Activated CD4-positive, alpha-beta T cell treated with anti-CD3 and anti-CD28 coated beads for 36 hours (primary cell): ENCODE measurements around the gene SLC34A3. TPM values are rescaled to one million over a fixed set of nuclear protein-coding genes. Genes with fewer than 3 reads are reported as not detected.

Experiments
- ATAC-seq: fragments of 200-7000 bp; cut with Tn5 transposase; one replicate; pipeline ENCODE4 v1.10.0; 2021; ENCODE audit warnings: mild to moderate bottlenecking, moderate library complexity
- CTCF ChIA-PET: fragments of 350-600 bp; sonication (Branson Sonifier 250); formaldehyde crosslinking; loops from one replicate; lab custom pipeline; 2021; ENCODE audit warnings: antibody characterized with exemption; lab: Charles Lee
- POLR2A ChIA-PET: fragments of 350-600 bp; sonication (Branson Sonifier 250); formaldehyde crosslinking; loops from one replicate; lab custom pipeline; 2021; ENCODE audit warnings: antibody characterized with exemption, inconsistent platforms; lab: Charles Lee
- DNase-seq: peaks from one replicate; pipeline ENCODE4 v3.0.0-alpha.2; 2020
- H3K27ac Mint-ChIP-seq: one replicate; pipeline ENCODE4 v1.8.0; 2021; ENCODE audit warnings: mixed read lengths
- H3K27me3 Mint-ChIP-seq: one replicate; pipeline ENCODE4 v1.8.0; 2021; ENCODE audit warnings: mixed read lengths
- H3K36me3 Mint-ChIP-seq: one replicate; pipeline ENCODE4 v1.8.0; 2021; ENCODE audit warnings: low read depth, mixed read lengths
- H3K4me1 Mint-ChIP-seq: one replicate; pipeline ENCODE4 v1.8.0; 2021; ENCODE audit warnings: mixed read lengths
- H3K4me3 Mint-ChIP-seq: one replicate; pipeline ENCODE4 v1.8.0; 2021; ENCODE audit warnings: mild to moderate bottlenecking, moderate library complexity, mixed read lengths
- H3K9me3 Mint-ChIP-seq: one replicate; pipeline ENCODE4 v1.8.0; 2021; ENCODE audit warnings: low read depth, mixed read lengths
- intact Hi-C, 2 experiments: fragments of 100-400 bp; cut with DNase I in 1 of 2; cut with micrococcal nuclease in 1 of 2; formaldehyde crosslinking; loops; one replicate each; pipeline versions ENCODE4 v1.14.2 to v1.15.1; 2022 to 2024; cut with DNase I, micrococcal nuclease
- total RNA-seq, 2 experiments: library from RNA; stranded (reverse); gene quantifications; one replicate each; pipeline ENCODE4 v1.2.3, GENCODE V29; 2021

SLC34A3 gene
- total RNA-seq, 2 experiments from 2014 or later = not detected

DNA sequence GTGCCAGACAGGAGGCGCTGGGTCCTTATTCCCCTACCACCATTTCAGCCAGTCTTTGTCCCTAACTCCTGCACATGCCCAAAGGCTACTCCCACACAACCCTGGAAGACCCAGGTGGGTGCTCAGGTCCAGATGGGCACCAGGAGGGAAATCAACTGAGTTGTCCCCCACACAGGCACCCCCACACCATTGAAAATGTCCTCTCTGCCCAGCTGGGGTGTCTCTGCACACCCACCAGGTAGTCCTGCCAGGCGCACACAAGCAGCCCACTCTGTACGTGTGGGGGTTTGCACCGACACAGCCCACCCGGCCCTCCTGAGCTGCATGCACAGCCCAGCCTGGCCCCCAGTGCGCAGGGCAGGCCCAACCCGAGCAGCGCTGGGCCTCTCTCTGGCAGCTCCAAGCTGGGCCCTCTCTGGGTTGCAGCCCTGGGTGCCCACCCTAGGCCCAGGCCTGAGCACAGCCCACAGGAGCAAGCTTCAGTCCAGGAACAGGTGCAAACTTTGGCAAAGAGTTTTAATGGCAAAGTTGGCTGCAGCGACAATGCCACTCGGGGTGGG is 10.9 kb upstream of the SLC34A3 start:
- intact Hi-C loops = loop anchor here in 1 of 2 experiments (5.0 to 10.0 kb wide), 3 partner anchors 33 to 435 kb away; partner anchors contain the start of genes ANAPC2, NPDC1 and SSNA1
- Mint-ChIP-seq H3K27ac (no peak overlapping the region), H3K4me1 (peaks cover 3% of the 10 kb centered on the region), H3K9me3 (no peaks in the 10 kb centered on the region), H3K27me3 (no peaks in the 10 kb centered on the region), H3K36me3 (no peaks in the 10 kb centered on the region), H3K4me3 (no peak overlapping the region)
- ATAC-seq = no peak
- DNase-seq = no peak
- ChIA-PET CTCF (interaction anchor here (0.5 kb wide), 1 partner anchor 895 kb away, joined by 4 read pairs; no protein-coding TSS in a partner anchor), POLR2A (no interaction called here)

DNA sequence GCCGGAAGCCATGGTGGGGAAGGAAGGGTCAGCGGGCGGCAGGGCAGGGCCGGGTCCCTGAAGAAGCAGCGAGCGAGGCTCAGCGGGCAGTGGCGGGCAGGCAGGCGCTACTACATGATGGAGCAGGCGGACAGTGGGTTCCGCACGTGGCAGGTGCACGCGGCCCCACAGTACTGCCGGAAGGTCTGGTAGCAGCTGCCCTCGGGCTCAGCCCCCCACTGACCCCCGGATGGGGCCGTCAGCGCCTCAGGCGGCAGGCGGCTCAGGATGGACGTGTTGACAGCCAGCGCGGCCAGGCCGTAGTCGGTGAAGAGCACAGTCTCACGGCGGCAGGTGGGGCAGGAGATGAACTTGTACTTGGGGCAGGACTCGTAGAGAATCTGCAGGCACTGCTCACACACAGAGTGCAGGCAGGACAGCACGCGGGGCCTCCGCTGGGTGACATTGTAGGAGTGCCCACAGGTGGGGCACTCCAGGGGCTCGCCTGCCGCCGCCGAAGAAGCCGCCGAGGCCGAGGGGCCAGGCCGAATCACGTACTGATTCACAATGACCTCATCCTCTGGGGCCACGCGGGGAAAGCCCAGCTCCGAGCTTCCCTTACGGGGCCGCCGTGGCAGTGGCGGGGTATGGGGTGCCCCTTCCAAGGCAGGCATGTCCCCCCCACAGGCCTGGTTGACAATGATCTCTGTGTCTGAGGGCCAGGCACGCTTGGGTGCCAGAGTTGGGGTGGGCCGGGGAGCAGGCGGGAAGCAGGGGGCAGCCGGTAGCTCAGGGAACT is 10.2 kb upstream of the SLC34A3 start:
- ATAC-seq = no peak
- CTCF ChIA-PET = no interaction called here

DNA sequence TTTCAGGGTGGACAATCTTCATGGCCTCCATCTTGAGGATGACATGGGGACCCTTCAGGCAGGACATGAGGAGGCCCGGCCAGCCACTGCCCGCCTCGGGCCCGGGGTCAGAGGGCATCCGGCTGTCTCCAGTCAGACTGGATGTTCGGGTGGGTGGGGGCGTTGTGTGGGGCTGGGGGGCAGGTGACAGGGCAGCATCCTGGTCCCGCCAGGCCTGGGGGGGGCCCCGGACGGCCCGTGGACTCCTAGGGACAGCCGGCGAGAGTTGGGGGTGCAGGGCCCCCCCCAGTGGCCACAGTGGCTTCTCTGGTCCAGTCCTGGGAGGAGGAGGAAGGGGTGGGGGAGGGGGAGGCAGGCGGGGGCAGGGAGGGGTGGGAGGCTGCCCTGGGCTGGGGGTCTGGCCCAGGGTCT is 9.6 kb upstream of the SLC34A3 start:
- DNase-seq = no peak
- no peak for ATAC-seq
- H3K4me3 Mint-ChIP-seq = no peak overlapping the region
- no peaks in the 10 kb centered on the region for H3K36me3 Mint-ChIP-seq
- intact Hi-C loops = loop anchor here in 1 of 2 experiments (5.0 to 10.0 kb wide), 3 partner anchors 34 to 436 kb away; partner anchors contain the start of genes ANAPC2, NPDC1 and SSNA1
- no peaks in the 10 kb centered on the region for H3K27me3 Mint-ChIP-seq
- no peaks in the 10 kb centered on the region for H3K9me3 Mint-ChIP-seq
- H3K4me1 Mint-ChIP-seq = peaks cover 5% of the 10 kb centered on the region
- no peak overlapping the region for H3K27ac Mint-ChIP-seq
- ChIA-PET CTCF (no interaction called here), POLR2A (no interaction called here)

More for the DNA sequence above, 10.2 kb upstream of the SLC34A3 start:
- DNase-seq = no peak
- no peaks in the 10 kb centered on the region for H3K36me3 Mint-ChIP-seq
- POLR2A ChIA-PET = no interaction called here
- H3K4me3 Mint-ChIP-seq = no peak overlapping the region
- intact Hi-C loops = loop anchor here in 1 of 2 experiments (5.0 to 10.0 kb wide), 3 partner anchors 33 to 436 kb away; partner anchors contain the start of genes ANAPC2, NPDC1 and SSNA1
- no peaks in the 10 kb centered on the region for H3K9me3 Mint-ChIP-seq
- peaks cover 5% of the 10 kb centered on the region for H3K4me1 Mint-ChIP-seq
- H3K27me3 Mint-ChIP-seq = no peaks in the 10 kb centered on the region
- H3K27ac Mint-ChIP-seq = no peak overlapping the region

DNA sequence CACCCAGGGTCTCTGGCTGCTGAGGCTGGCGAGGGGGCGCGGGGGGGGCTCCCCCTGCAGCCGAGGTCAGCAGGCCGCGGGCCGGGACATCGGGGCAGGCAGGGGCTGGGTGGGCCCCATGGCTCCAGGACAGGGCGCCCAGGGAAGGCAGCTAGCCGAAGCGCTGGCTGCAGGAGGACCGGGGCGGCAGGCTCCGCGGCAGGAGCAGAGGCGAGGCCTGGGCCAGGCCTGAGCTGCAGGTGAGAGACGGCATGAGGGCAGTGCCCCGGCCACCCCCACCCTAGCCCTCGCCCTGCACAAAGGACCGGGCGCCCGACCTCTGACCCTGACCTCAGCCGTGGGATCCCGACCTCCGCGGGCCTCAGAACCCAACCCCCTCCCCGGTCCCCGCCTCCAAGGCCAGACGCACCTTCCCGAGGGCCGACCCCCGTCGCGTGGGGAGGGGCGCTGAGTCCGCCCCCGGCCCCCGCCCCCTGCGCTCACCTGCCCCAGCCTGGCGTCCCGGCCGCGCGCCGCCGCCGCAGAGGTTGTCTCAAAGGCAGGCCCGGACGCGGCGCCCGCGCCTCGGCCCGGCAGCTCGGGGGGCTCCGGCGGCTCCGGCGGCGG is 9.1 kb upstream of the SLC34A3 start:
- DNase-seq (peak; percentile 45), ATAC-seq (no peak)
- ChIA-PET CTCF (no interaction called here), POLR2A (interaction anchor here (0.7 kb wide), 1 partner anchor 12 kb away, joined by 3 read pairs; no protein-coding TSS in a partner anchor)
- Mint-ChIP-seq H3K9me3 (no peaks in the 10 kb centered on the region), H3K4me3 (peak overlapping the region; percentile 21), H3K36me3 (no peaks in the 10 kb centered on the region), H3K4me1 (peaks cover 5% of the 10 kb centered on the region), H3K27ac (no peak overlapping the region), H3K27me3 (no peaks in the 10 kb centered on the region)
- intact Hi-C loops = loop anchor here (2.0 to 10.0 kb wide), 4 partner anchors 34 to 437 kb away; partner anchors contain the start of genes ABCA2 (in 1 of the 2), ANAPC2 (in 1 of the 2), NPDC1 (in 1 of the 2) and SSNA1 (in 1 of the 2)

DNA sequence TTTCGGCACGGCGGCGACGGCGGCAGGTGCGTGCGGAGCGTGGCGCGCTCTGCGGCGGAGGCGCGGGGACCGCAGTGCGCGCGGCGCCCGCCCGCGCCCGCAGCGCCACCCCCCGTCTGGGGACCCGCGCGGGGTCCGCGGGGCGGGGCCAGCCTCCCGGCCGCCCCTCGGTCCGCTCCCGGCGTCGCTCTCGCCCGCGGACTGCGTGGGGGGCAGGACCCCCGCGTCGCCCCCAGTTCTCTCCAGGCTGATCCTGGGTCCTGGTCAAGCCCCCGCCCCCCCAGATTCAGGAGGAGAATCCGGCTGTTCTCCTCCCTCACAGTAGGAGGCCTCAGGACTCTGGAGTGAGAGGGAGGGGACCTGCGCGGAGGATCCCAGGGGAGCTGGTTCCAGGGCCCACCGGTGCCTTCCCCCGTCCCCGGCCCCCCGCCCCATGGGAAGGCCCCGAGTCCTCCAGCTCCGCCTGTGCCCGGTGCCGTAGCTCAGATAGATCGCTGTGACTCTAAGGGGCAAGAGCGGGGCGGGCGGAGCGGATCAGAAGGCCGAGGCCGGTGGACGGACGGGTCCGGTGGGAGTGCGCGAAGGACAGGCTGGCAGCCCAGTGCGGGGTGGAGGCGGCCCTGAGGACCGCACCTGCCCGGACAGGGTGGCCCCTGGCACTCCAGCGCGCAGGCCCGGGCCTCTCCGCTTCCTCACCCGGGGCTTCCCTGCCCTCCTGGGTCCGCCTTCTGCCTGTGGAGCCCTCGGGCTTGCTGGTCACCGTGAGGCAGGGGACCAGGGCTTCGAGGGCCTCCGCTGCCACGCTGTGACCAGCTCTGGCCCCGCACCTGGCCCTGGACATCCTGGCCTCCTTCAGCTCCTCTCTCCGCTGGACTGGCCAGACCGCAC is 8.3 kb upstream of the SLC34A3 start, which contains the start of gene RNF208:
RNF208 (minus strand) TSS at position 51 of the 888 bp plus-strand sequence. CDS start 1,028 bp downstream, outside the sequence.
- Mint-ChIP-seq H3K4me1 (peaks cover 5% of the 10 kb centered on the region), H3K36me3 (no peaks in the 10 kb centered on the region), H3K9me3 (no peaks in the 10 kb centered on the region), H3K4me3 (peak within 1 kb of the TSS; percentile 80), H3K27ac (peak within 1 kb of the TSS; percentile 83), H3K27me3 (no peaks in the 10 kb centered on the region)
- ChIA-PET POLR2A (interaction anchor here (0.7 to 1.8 kb wide), 5 partner anchors 13 to 93 kb away, joined by 3 to 10 read pairs (median 4); partner anchors contain the start of gene TUBB4B), CTCF (interaction anchor here (0.6 to 3.9 kb wide), 9 partner anchors 14 to 127 kb away, joined by 3 to 23 read pairs (median 3); partner anchors contain the start of genes NDOR1 and TMEM203)
- DNase-seq (peak; percentile 47), ATAC-seq (no peak)
- intact Hi-C loops = loop anchor here (1.0 to 10.0 kb wide), 24 partner anchors 14 to 438 kb away; partner anchors contain the start of genes ANAPC2 (in 2 of the 2), SSNA1 (in 2 of the 2), TPRN (in 2 of the 2) and ABCA2 (in 1 of the 2)

DNA sequence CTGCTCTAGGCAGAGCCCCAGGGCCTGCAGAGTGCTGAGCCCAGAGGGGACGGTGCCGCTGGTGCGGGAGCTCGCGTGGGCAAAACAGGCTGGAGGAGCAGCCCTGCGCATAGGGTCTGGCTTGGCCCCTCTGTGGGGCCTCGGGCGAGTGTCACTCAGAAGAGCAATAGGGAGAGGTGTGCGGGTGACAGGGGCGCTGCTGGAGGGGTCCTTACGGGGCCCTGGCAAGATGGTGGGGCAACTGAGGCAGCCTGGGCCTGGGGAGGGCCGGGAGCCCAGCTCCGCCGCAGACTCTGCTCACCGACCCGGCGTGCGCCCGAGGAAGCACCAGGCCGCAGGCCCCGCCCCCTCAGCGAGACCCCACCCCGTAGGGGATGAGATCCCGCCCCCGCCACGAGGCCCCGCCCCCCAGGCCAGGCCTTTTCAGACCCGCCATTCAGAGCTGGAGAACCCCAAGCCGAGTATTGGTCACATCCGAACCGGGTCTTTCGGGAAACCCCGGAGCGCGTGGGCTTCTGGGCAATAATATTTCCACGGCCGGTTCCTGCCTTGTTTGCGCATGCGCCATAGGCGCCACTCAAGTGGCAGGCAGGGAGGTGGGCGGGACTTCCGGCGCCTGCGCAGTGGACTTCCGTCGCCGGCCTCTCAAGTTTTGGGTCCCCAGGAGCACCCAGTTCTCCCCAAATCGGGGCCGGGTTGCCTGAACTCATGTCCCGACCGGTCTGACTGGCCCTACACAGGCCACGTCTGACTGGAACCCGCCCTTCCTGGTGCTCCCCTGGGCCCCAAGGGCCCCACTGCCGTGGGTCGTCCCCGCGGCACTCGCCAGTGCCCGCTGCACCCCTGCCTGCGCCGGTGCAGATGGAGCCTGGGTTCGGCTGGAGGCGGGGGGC is 7.4 kb upstream of the SLC34A3 start:
- H3K36me3 Mint-ChIP-seq = no peaks in the 10 kb centered on the region
- H3K9me3 Mint-ChIP-seq = no peaks in the 10 kb centered on the region
- H3K27me3 Mint-ChIP-seq = peaks cover 2% of the 10 kb centered on the region
- intact Hi-C loops = loop anchor here (1.0 to 10.0 kb wide), 24 partner anchors 13 to 439 kb away; partner anchors contain the start of genes ANAPC2 (in 2 of the 2), SSNA1 (in 2 of the 2), TPRN (in 2 of the 2) and ABCA2 (in 1 of the 2)
- DNase-seq (peak; percentile 99), ATAC-seq (peak; percentile 90)
- ChIA-PET POLR2A (interaction anchor here (1.0 to 1.8 kb wide), 4 partner anchors 16 to 94 kb away, joined by 3 to 10 read pairs (median 4); partner anchors contain the start of gene TUBB4B), CTCF (interaction anchor here (0.6 to 3.9 kb wide), 11 partner anchors 13 to 127 kb away, joined by 3 to 23 read pairs (median 3); partner anchors contain the start of genes NDOR1, TMEM203 and TUBB4B)
- H3K27ac Mint-ChIP-seq = peak overlapping the region; percentile 83
- H3K4me1 Mint-ChIP-seq = peaks cover 8% of the 10 kb centered on the region
- peak overlapping the region; percentile 80 for H3K4me3 Mint-ChIP-seq

DNA sequence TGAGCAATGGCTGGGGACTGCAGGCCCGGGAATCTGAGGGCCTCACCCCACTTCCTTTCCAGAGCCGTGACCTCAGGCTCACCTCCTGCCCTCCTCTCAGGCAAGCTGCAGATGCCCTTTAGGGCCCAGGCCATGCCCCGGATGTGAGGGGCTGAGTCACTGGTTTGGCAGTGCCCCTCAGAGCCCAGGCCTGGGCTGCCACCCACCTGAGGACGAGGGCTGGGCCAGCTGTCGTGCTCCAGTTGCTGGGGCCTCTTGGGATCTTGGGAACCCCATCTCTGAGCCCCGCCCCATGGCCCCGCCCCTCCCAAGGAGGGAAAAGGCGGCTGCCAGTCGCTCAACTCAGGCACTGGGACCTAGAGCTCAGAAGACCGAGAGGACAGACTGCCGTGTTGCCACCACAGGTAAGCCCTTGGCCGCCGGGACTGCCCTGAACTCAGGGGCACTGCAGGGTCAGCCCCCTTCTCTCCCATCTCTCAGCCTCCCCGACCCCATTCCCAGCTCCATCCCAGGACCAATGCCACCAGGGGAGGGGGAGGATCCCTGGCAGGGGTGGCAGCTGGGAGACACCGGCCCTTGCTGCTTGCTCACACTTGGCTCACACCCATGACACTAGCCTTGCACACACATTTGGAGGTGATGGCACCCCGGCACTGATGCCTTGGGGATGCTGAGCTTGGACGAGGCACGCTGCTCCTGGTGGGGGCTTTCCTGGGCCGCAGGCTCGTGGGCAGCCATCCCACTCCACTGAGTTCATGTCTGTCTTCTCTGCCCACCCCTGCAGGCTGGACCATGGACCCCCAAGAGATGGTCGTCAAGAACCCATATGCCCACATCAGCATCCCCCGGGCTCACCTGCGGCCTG is 5.6 kb upstream of the SLC34A3 start, which contains the start of gene CYSRT1:
CYSRT1 (plus strand) TSS at position 345 of the 865 bp plus-strand sequence; CDS start at position 793, 448 bp downstream.
- CTCF ChIA-PET = interaction anchor here (0.7 to 3.9 kb wide), 6 partner anchors 12 to 134 kb away, joined by 3 to 23 read pairs (median 7); partner anchors contain the start of genes NDOR1 and TMEM203
- no peaks in the 10 kb centered on the region for H3K9me3 Mint-ChIP-seq
- intact Hi-C loops = loop anchor here in 1 of 2 experiments (5.0 to 10.0 kb wide), 3 partner anchors 38 to 440 kb away; partner anchors contain the start of genes ANAPC2, NPDC1 and SSNA1

DNA sequence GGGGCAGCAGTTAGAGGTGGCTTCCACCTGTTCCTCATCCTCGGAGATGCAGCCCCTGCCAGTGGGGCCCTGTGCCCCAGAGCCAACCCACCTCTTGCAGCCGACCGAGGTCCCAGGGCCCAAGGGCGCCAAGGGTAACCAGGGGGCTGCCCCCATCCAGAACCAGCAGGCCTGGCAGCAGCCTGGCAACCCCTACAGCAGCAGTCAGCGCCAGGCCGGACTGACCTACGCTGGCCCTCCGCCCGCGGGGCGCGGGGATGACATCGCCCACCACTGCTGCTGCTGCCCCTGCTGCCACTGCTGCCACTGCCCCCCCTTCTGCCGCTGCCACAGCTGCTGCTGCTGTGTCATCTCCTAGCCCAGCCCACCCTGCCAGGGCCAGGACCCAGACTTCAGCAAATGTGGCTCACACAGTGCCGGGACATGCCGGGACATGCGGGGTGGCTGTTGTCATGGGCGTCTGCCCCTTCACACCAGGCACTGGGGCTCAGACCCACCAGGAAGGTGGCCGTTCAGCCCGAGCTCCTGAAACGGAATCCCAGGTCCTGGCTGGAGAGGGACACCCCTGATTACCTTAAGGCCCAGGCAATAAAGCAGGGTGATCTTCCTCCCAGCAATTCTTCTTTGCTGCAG is 4.9 kb upstream of the SLC34A3 start:
- DNase-seq (no peak), ATAC-seq (no peak)
- Mint-ChIP-seq H3K27me3 (peaks cover 2% of the 10 kb centered on the region), H3K4me3 (no peak overlapping the region), H3K36me3 (no peaks in the 10 kb centered on the region), H3K4me1 (peaks cover 8% of the 10 kb centered on the region), H3K9me3 (no peaks in the 10 kb centered on the region), H3K27ac (no peak overlapping the region)
- POLR2A ChIA-PET = no interaction called here
- intact Hi-C loops = loop anchor here in 1 of 2 experiments (10.0 kb wide), 2 partner anchors 181 to 441 kb away; partner anchors contain the start of gene NPDC1
- CTCF ChIA-PET = interaction anchor here (0.7 to 3.9 kb wide), 7 partner anchors 11 to 135 kb away, joined by 3 to 23 read pairs (median 12); partner anchors contain the start of genes NDOR1 and TMEM203

More for the DNA sequence above, 5.6 kb upstream of the SLC34A3 start, which contains the start of gene CYSRT1:
- POLR2A ChIA-PET = no interaction called here
- Mint-ChIP-seq H3K4me1 (peaks cover 8% of the 10 kb centered on the region), H3K27ac (peak within 1 kb of the TSS; percentile 19), H3K27me3 (peaks cover 2% of the 10 kb centered on the region), H3K4me3 (peak within 1 kb of the TSS; percentile 80), H3K36me3 (no peaks in the 10 kb centered on the region)
- peak; percentile 6 for ATAC-seq
- peak; percentile 67 for DNase-seq
